GM18873 (cell line): ENCODE measurements around the gene VTA1.
"Not testable (repeated sequence)": the region's sequence is repeated elsewhere in the genome, so short reads cannot be mapped to it uniquely, and the experiment has no call there.

Source experiments
- ATAC-seq: cut with Tn5 transposase; IDR thresholded peaks from one replicate; pipeline ENCODE4 v1.9.1; 2021; ENCODE audit warnings: mild to moderate bottlenecking, moderate library complexity, moderate number of reproducible peaks; ENCODE audit not compliant: unreplicated experiment, low FRiP score

The VTA1 gene, protein sequence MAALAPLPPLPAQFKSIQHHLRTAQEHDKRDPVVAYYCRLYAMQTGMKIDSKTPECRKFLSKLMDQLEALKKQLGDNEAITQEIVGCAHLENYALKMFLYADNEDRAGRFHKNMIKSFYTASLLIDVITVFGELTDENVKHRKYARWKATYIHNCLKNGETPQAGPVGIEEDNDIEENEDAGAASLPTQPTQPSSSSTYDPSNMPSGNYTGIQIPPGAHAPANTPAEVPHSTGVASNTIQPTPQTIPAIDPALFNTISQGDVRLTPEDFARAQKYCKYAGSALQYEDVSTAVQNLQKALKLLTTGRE

DNA sequence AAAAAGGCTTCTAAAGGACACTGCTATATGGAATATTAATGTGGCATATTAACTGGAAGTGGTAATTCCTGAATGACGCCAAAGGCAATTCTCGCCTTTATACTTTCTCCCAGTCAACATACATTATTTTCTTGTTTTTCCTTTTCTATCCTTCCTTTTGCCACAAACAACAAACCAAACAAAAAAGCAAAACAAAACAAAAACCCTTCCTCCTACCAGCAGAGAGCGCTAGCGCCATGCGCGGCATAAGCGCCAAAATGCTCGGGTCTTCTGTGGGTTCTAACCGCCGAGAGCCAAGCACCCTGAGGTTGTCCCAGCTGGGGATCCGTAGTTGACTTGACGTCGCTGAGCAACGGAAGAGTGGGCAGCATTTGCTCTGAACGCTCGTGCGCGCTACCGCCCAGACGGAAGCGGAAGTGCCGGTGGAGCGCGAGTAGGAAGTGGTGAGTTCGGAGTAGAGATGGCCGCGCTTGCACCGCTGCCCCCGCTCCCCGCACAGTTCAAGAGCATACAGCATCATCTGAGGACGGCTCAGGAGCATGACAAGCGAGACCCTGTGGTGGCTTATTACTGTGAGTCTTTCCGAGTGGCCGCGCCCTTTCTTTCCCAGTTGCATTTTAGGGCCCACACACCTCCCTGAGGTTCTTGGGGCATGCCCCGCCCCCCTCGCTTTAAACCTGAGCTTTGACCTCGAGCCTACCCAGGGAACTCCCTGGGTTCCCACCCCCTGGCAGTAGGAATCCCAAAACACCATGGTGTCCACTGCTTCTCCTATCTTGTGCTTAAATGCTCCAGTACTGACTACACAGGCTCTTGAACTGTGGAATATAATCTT, at the start of gene VTA1, which contains the start of gene NMBR:
Gene VTA1, plus strand, starts transcription at position 436 of the 835 bp plus-strand sequence. Its CDS starts 25 bp downstream, at position 461.
Gene NMBR, minus strand, starts transcription at position 295 of the 835 bp plus-strand sequence. CDS start 58,464 bp downstream, outside the sequence.
- peak; percentile 99 for ATAC-seq

DNA sequence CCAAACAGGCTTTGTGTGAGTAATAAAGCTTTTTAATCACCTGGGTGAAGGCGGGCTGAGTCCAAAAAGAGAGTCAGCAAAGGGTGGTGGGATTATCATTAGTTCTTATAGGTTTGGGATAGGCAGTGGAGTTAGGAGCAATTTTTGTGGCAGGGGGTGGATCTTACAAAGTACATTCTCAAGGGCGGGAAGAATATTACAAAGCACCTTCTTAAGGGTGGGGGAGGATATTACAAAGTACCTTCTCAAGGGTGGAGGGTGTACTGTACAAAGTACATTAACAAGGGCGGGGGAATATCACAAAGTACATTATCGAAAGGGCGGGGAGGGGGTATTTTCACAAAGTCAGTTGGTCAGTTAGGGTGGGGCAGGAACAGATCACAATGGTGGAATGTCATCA, 42.2 kb upstream of the VTA1 start:
- not testable (repeated sequence) for ATAC-seq

DNA sequence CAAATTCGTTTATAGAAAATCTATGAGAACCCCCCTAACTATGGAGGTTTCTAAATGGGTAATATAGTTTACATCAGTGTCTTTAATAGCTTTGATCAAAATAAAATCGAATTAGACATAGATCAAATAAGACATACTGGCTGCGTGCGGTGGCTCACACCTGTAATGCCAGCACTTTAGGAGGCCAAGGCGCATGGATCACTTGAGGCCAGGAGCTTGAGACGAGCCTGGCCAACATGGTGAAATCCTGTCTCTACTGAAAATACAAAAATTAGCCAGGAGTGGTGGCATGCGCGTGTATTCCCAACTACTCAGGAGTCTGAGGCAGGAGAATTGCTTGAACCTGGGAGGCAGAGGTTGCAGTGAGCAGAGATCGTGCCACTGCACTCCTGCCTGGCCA, 36.2 kb upstream of the VTA1 start:
- ATAC-seq = not testable (repeated sequence)

DNA sequence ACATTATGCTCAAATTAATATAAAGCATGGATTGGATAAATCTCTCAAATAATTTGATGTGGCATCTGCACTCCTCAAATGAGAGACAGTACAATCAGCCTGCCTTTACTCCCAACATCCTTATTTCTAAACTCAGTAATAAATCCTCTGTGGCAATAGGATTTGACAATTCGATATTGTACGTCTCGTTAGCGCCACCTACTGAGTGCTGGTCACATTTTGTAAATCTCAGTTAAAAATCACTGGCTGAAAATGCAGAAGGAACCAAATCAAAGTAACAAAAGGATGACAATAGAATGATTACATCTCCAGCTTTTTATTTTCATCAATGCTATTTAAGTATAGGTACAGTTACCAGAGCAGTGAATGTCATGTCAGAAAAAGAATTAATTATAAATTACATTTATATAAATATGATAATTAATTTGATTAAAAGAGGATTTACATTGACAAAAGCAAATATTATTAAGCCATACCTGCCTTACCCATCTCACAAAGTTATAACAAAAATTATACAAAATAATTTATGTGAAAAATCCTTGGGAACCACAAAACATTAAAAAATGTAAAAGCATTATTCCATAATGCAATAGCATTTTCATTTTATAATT, 34.5 kb upstream of the VTA1 start:
- ATAC-seq = no peak

DNA sequence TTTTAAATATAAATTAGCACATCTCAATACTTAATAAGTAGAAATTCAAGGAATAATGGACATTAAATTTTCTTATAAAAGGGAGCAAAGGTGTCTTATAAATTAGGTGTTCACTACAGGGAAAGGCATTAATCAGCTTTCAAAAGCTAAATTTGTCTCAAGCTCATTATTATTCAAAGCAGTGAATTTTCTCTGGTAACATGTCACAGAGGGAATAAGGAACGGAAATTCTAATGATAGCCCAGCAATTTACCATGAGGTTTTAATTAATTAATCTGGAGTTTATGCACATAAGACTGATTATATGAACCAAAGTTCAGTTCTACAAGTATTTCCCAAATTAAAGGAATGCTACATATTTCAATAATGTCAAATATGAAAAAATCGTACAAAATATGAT, 29.7 kb upstream of the VTA1 start:
- no peak for ATAC-seq

DNA sequence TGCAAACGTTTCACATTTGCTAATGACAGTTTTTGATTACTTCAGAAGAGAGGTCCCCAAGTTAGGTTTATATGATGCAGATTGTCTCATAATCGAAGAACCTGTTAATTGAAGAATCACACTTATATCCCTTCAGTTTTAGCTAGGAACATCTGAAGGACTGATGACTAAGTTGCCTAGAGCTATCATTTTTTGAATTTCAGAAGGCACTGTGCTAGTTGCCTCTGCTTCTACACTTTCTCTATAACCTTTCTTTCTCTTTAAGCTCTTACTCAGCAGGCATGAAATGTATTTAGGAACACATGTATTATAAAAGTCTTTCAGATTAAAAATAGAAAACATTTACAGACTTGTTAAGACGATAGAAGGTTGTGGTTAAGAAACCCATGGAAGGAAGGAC, 28.7 kb upstream of the VTA1 start:
- ATAC-seq = no peak

DNA sequence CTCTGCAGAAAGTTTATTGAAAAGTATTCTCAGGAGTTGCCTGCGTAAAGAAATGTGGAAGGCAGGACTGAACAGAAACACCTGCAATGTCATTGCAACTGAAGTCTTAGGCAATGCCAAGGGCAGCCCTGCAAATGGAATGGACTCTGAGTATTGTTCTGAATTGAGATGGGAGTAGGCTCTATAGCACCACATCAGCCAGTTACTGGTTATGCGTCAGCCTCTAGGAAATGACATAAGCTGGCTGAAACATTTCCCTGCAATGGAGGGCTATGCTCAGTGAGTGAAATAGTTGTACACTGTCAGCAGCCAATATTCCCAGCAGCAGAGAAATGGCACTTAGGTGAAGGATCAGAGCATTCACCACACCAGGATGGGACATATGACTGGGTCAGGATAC, 28.1 kb upstream of the VTA1 start:
- ATAC-seq = no peak

DNA sequence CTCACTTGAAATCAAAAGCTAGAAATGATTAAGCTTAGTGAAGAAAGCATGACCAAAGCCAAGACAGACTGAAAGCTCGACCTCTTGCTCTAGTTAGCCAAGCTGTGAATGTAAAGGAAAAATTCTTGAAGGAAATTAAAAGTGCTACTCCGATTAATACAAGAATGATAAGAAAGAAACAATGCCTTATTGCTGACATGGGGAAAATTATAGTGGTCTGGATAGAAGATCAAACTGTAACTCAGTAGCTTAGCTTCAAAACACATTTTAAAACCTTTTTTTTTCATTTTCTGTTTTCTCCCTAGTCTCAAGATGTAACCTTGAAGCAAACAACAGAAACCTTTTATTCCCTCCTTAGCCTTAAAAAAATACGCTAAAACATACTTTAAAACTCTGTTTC, 25.7 kb upstream of the VTA1 start:
- ATAC-seq = no peak

DNA sequence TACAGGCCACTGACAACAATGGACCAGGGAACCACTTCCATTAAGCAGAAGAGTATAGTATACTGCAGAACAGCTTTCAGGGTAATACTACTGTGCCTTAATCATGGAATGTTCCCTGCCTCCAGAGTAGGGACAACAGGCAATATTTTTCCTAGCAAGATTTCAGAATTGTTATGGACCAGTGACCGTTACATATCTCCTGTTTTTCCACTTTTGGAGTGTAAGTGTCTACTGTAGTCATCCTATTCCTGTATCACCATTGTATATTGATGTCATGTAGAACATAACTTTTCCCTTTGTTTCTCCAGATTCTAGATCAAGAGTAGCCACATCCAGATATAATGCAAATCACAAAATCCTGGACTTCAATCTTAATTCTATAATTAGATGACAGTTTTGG, 16.2 kb upstream of the VTA1 start:
- ATAC-seq = no peak

DNA sequence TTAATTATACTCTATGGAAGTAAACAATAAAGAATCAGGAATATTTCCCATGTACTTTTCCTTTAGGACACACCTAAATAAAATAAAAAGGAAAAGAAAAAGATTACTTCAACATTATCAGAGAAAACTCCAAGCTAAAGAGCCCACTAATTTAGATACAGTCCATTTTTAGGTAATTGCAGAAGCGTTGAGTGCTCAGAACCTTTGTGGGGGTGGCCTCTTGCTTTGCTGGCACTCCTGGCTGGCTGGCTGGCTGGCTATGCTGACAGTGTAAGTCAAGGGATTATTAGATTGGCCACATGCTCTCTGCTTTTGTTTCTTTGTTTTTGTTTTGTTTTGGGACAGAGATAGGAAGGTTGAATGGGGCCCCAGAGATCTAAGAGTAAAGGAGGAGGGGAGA, 14.4 kb upstream of the VTA1 start, which contains the start of gene GJE1:
Gene GJE1, plus strand, starts transcription at position 301 of the 400 bp plus-strand sequence. CDS start 234 bp downstream, outside the sequence.
- ATAC-seq = no peak

DNA sequence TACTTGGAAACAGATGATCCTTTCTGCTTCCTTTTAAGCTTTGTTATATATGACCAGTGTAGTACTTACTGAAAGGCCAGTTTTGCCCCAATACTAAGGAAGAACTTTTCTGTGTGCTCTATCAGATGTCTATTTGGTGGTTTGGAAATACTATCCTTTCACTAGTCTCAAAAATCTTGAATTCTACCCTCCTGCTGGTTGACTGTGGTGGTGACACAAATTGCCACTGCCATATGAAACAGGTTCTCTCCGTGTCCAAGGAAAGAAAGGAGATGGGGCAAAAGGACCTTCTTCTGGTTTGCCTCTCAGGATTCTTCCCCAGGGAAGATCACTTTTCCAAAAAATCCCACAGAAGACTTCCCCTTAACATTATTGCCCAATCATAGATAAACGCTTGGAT, 8.2 kb upstream of the VTA1 start:
- ATAC-seq = no peak

DNA sequence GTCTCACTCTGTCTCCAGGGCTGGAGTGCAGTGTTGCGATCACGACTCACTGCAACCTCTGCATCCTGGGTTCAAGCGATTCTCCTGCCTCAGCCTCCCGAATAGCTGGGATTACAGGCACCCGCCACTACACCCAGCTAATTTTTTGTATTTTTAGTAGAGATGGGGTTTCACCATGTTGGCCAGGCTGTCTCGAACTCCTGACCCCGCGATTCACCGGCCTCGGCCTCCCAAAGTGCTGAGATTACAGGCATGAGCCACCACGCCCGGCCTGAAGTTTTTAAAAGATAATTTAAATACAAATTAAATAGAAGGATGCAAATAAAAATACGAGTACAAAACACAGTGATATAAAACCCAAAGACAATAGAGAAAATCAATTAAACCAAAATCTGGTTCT, 5.5 kb upstream of the VTA1 start:
- not testable (repeated sequence) for ATAC-seq

DNA sequence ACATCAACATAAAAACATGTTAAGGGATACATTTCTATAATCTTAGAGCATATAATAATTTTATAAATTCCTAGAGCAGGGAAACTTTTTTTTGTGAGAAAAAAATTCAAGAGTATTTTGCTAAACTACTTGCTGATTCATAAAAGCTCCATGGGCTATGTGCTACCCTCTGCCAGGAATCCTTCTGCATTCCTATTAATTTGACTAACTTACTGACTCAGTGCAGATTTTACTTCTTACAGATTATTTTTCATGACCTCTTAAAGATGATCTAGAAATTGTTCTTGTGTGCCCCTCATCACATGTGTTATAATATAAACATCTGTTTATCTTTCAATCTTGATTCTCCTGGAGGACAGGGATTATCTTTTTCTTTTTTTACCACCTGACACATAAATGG, 5.7 kb downstream of the VTA1 start:
- no peak for ATAC-seq

DNA sequence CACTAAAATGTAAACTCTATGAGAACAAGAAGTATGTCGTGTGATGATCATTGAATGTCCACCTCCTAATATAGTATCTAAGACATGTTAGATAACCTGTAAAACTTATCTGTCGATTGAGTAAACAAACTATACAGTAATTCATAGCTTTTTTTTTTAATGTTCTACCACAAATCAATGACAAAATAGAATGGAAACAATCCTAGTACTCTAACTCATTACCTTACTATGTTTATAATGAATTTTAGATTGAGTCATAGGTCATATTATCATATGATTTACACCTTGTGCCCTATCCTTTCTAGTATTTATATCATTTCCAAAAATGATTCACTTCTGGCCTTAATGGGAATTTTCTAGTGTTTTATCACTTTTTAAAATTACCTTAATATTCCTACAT, 6.1 kb downstream of the VTA1 start:
- ATAC-seq = no peak

DNA sequence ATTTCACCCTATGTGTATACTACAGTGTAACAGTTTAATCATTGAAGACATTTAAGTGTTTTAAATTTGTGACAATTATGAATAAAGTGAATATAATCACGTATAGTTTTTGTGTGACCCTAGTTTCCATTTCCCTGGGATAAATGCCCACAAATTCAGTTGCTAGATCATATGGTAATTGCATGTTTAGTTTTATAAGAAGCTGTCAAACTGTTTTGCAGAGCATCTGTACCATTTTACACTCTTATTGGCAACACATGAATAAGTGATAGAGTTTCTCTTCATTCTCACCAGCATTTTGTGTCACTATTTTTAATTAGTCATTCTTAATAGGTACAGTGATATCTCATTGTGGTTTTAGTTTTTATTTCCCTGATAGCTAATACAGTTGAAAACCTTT, 7.3 kb downstream of the VTA1 start:
- no peak for ATAC-seq

DNA sequence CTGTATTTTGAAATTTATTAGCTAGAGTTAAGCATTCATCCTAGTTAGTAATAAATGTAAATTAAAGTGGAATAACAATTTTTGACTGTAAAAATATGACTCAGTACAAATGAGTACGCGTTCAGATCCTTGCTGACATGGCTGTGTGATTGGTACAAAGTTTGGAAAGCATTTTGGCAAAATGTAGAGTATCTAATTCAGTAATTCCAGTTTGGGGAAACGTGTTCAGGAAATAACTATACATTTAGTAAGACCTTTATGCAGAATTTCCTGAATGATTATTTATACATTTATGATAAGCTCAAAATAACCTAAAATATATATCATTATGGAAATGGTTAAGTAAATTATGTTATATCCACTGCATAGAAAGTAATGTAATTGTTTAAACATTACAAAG, 8.0 kb downstream of the VTA1 start:
- ATAC-seq = no peak

DNA sequence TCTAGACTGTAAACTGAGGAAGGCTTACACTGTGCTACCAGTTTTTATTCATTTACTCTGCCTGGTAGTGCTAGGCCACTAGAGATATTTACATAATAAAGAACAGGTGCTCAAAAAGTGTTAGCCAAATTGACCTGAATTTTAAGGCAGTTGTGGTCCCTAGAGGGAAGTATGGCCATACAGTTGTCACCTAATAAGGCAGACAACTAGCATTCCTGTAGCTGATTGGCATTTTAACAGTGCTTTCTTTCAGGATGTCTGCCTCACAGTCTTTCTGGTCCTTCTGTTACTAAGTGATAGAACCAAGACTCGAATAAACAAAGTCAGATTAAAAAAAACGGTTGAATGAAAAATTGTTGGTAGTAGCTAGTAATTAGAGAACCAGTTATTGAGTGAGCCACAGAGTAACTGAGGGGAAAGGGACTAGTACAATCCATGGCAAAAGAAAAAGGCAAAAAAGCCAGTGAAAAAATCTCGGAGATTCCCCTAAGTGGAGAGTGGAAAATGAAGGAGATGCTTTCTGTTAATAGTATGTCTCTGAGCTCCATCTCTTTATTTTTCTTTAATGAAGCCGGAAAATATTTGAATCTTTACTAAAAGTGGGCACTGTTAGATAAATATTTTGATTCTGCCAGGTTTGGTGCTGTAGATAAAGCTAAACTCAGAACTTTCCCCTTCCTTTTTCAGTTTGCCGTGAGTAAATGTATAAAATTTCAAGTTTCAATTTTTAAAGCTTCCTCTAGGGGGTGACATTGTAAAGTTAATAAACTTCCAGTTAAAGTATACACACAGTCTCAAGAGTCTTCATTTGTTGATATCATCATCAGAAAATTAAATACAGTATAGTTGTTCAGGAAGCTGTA, 9.1 kb downstream of the VTA1 start:
- no peak for ATAC-seq

DNA sequence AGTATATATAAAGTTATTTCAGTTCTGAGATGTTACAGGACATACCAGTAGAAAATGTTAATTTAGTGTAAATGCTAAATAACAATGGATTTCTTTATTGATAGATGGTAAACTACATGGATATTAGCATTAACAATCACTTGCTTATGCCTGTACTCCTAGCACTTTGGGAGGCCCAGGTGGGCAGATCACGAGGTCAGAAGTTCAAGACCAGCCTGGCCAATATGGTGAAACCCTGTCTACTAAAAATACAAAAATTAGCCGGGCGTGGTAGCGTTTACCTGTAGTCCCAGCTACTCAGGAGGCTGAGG, 9.7 kb downstream of the VTA1 start:
- not testable (repeated sequence) for ATAC-seq

DNA sequence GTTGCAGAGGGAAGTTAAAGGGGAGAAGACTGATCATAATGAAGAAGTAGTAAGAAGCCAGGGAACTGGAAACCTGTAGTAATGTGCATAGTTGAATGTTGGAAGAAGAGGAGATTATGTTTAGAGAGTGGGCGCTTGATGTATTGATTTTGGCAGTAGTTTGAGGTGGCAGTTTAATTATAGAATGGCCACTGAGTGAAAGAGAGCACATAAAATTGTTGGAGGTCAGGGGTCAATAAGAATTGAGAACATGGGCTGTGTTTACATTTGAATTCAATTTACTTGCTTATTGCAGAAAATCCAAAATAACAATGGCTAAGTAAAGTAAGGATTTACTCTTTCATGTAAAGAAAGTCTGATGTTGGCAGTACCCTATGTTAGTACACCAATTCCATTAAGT, 15.7 kb downstream of the VTA1 start:
- no peak for ATAC-seq

DNA sequence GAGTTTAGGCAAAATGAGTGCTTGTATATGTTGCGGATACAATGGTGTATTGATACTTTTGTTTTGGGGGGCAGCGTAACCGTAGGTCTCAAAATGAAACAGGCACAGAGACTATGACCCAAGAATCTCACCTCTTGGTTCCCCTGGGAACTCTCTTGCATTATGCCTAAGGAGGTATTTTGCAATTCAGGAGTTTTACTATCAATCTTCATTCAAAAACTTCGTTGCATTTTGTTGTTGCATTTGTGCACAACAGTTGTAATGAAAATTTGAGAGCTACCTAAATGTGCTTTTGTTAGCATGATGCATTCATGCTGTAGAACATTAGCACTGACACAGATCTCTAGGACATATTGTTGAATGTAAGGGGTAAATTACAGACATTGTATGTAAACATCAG, 18.2 kb downstream of the VTA1 start:
- ATAC-seq = no peak
